ENCODE data around the gene FPR1. TPM values are rescaled to one million over a fixed set of nuclear protein-coding genes. Genes with fewer than 3 reads are reported as not detected.

Gene FPR1
- total and polyA plus RNA-seq, 2 donors = 3.6 to 4.7 TPM

- no peak overlapping the region for H3K4me3 ChIP-seq (ENCODE audit: low read length in 2 of 2)
- no peak for DNase-seq (ENCODE audit: low read depth in 6 of 9, low spot score in 9 of 9)
- H3K9me3 ChIP-seq (ENCODE audit: control insufficient read depth in 2 of 2, insufficient read depth in 1 of 2, low read length in 1 of 2) = no peaks in the 10 kb centered on the region
- WGBS = 94% methylated on average over 9 of the region's 9 CpGs
- peaks cover 0 to 3% of the 10 kb centered on the region in 2 donors for H3K4me1 ChIP-seq (ENCODE audit: control insufficient read depth in 2 of 2, insufficient read depth in 2 of 2, low read length in 2 of 2)
- no peaks in the 10 kb centered on the region for H3K36me3 ChIP-seq (ENCODE audit: control insufficient read depth in 2 of 2, insufficient read depth in 2 of 2, low read length in 1 of 2)
- H3K27ac ChIP-seq (ENCODE audit: low read depth in 1 of 2, low read length in 1 of 2) = no peak overlapping the region
- peaks cover 3 to 11% of the 10 kb centered on the region in 2 donors for H3K27me3 ChIP-seq (ENCODE audit: control insufficient read depth in 2 of 2, insufficient read depth in 1 of 2, low read length in 1 of 2)
Measured at GRCh38 chr19:51697169-51697776, 54.4 kb downstream of the FPR1 start.

- Histone ChIP-seq H3K36me3 (ENCODE audit: control insufficient read depth in 2 of 2, insufficient read depth in 2 of 2, low read length in 1 of 2) (no peaks in the 10 kb centered on the region), H3K9me3 (ENCODE audit: control insufficient read depth in 2 of 2, insufficient read depth in 1 of 2, low read length in 1 of 2) (no peaks in the 10 kb centered on the region), H3K4me1 (ENCODE audit: control insufficient read depth in 2 of 2, insufficient read depth in 2 of 2, low read length in 2 of 2) (no peaks in the 10 kb centered on the region), H3K27ac (ENCODE audit: low read depth in 1 of 2, low read length in 1 of 2) (no peak overlapping the region), H3K4me3 (ENCODE audit: low read length in 2 of 2) (no peak overlapping the region), H3K27me3 (ENCODE audit: control insufficient read depth in 2 of 2, insufficient read depth in 1 of 2, low read length in 1 of 2) (peaks cover 0 to 5% of the 10 kb centered on the region in 2 donors)
- no peak for DNase-seq (ENCODE audit: low read depth in 6 of 9, low spot score in 9 of 9)
- 94% methylated on average over 3 of the region's 3 CpGs for WGBS
Measured at GRCh38 chr19:51696606-51697005, 55.1 kb downstream of the FPR1 start.

Other genes starting within 250 kb of the FPR1 start
- 0.28 TPM for gene SIGLEC6, start 220.2 kb downstream of the FPR1 start, total RNA-seq
- gene SIGLEC6, start 220.2 kb downstream of the FPR1 start, polyA plus RNA-seq = 0.27 TPM
- 4.8 TPM for gene ZNF175, start 180.6 kb downstream of the FPR1 start, total RNA-seq
- 3.9 TPM for gene ZNF175, start 180.6 kb downstream of the FPR1 start, polyA plus RNA-seq
- 0.90 TPM for gene SIGLEC5, start 121.5 kb downstream of the FPR1 start, total RNA-seq
- not detected for gene SIGLEC5, start 121.5 kb downstream of the FPR1 start, polyA plus RNA-seq
- gene SIGLEC14, start 105.1 kb downstream of the FPR1 start, total RNA-seq = 1.6 TPM
- 7.3 TPM for gene SIGLEC14, start 105.1 kb downstream of the FPR1 start, polyA plus RNA-seq
- 2.7 TPM for gene SPACA6, start 58.5 kb downstream of the FPR1 start, total RNA-seq
- 10.5 TPM for gene SPACA6, start 58.5 kb downstream of the FPR1 start, polyA plus RNA-seq
- 0.09 TPM for gene HAS1, start 27.9 kb downstream of the FPR1 start, total RNA-seq
- gene HAS1, start 27.9 kb downstream of the FPR1 start, polyA plus RNA-seq = 0.11 TPM
- gene FPR2, start 9.3 kb upstream of the FPR1 start, total RNA-seq = 1.2 TPM
- 1.4 TPM for gene FPR2, start 9.3 kb upstream of the FPR1 start, polyA plus RNA-seq
- 14.1 TPM for gene FPR3, start 43.3 kb upstream of the FPR1 start, total RNA-seq
- gene FPR3, start 43.3 kb upstream of the FPR1 start, polyA plus RNA-seq = 7.8 TPM
- gene ZNF577, start 136.1 kb upstream of the FPR1 start, total RNA-seq = 11.4 TPM
- gene ZNF577, start 136.1 kb upstream of the FPR1 start, polyA plus RNA-seq = 30.2 TPM
- gene ZNF649, start 153.1 kb upstream of the FPR1 start, total RNA-seq = 14.4 TPM
- gene ZNF649, start 153.1 kb upstream of the FPR1 start, polyA plus RNA-seq = 6.2 TPM
- gene ZNF613, start 175.6 kb upstream of the FPR1 start, total RNA-seq = 7.9 TPM
- 5.2 TPM for gene ZNF613, start 175.6 kb upstream of the FPR1 start, polyA plus RNA-seq
- gene ZNF350, start 235.0 kb upstream of the FPR1 start, total RNA-seq = 14.9 TPM
- 10.0 TPM for gene ZNF350, start 235.0 kb upstream of the FPR1 start, polyA plus RNA-seq

All from thymus (tissue), 11 donors.